Astrocyte (in vitro differentiated cells and primary cell): ENCODE results near the gene NAV2.

ENCODE experiments used
- EZH2 ChIP-seq: IDR thresholded peaks from 2 replicates; pipeline ENCODE4 v1.6.1; 2012; ENCODE audit warnings: mild to moderate bottlenecking, low read length, inconsistent platforms; ENCODE audit not compliant: insufficient read depth
- TF ChIP-seq, protein P1 (sequence below): IDR thresholded peaks from 2 replicates; pipeline ENCODE4 v1.5.1; 2011; ENCODE audit warnings: low read depth, mild to moderate bottlenecking, inconsistent platforms, low read length, moderate library complexity; ENCODE audit not compliant: insufficient read depth

DNA sequence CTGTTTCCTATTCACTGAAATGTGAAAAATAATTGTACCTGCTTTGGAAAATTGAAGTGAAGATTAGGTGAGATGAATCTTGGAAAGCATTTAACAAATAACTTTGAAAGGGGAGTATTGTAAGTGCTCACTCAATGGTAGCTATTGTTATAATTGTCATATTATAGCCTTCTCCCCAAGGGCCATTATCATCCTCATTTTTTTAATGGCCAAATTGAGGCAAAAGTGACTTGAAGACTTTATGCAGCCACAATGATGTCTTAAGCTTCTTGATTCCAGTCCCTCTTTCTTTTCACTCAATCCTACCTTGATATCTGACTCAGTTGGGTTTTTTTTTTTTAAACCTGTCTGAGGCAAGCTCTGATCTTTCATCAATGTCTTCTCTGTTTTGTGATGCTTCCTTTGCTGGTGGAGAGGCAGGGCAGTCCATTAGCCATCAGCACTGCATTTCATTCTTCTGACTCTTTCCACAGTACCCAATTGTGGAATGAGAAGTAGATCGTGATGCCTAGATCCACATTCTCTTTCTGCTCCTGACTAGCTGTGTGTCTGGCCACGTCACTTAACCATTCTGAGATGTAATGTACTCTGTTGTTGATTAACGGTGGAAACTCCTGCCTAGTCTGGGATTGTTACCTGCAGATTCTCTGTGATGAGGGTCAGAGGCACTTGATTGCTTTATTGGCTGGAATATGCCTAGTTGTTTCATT, 346.3 kb downstream of the NAV2 start:
- no peak for TF ChIP-seq EZH2
- TF ChIP-seq, protein P1, sequence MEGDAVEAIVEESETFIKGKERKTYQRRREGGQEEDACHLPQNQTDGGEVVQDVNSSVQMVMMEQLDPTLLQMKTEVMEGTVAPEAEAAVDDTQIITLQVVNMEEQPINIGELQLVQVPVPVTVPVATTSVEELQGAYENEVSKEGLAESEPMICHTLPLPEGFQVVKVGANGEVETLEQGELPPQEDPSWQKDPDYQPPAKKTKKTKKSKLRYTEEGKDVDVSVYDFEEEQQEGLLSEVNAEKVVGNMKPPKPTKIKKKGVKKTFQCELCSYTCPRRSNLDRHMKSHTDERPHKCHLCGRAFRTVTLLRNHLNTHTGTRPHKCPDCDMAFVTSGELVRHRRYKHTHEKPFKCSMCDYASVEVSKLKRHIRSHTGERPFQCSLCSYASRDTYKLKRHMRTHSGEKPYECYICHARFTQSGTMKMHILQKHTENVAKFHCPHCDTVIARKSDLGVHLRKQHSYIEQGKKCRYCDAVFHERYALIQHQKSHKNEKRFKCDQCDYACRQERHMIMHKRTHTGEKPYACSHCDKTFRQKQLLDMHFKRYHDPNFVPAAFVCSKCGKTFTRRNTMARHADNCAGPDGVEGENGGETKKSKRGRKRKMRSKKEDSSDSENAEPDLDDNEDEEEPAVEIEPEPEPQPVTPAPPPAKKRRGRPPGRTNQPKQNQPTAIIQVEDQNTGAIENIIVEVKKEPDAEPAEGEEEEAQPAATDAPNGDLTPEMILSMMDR = no peak
